Measurements from ENCODE around the gene RFPL3.

DNA sequence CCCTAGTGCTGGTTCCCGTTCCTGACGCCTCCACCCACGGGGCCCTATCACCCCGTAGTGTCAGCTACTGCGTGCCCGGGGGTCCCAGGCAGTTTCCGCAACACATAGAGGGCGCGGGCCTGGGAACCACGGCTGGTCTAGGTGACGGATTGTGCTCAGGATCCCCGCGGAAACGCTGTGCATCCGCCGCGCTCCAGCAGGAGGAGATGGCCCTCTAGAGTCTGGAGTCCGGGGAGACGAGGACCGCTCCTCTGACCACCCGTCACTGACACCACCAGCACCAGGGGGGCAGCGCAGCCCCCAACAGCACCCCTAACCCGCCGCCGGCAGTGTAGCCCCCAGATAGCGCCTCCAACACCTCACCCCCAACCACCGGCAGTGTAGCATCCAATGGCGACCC lies 4.4 kb upstream of the RFPL3 start:
- TF ChIP-seq, protein P1, sequence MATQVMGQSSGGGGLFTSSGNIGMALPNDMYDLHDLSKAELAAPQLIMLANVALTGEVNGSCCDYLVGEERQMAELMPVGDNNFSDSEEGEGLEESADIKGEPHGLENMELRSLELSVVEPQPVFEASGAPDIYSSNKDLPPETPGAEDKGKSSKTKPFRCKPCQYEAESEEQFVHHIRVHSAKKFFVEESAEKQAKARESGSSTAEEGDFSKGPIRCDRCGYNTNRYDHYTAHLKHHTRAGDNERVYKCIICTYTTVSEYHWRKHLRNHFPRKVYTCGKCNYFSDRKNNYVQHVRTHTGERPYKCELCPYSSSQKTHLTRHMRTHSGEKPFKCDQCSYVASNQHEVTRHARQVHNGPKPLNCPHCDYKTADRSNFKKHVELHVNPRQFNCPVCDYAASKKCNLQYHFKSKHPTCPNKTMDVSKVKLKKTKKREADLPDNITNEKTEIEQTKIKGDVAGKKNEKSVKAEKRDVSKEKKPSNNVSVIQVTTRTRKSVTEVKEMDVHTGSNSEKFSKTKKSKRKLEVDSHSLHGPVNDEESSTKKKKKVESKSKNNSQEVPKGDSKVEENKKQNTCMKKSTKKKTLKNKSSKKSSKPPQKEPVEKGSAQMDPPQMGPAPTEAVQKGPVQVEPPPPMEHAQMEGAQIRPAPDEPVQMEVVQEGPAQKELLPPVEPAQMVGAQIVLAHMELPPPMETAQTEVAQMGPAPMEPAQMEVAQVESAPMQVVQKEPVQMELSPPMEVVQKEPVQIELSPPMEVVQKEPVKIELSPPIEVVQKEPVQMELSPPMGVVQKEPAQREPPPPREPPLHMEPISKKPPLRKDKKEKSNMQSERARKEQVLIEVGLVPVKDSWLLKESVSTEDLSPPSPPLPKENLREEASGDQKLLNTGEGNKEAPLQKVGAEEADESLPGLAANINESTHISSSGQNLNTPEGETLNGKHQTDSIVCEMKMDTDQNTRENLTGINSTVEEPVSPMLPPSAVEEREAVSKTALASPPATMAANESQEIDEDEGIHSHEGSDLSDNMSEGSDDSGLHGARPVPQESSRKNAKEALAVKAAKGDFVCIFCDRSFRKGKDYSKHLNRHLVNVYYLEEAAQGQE (IDR thresholded peaks at IDR 0.05; ENCODE audit: insufficient read depth in 1 of 2, low read depth in 2 of 2, low read length in 2 of 2), result no peak
- TF ChIP-seq POLR2AphosphoS5 (IDR thresholded peaks at IDR 0.05; ENCODE audit: low read depth, low read length) (no peak), SIN3A (IDR thresholded peaks at IDR 0.05; ENCODE audit: borderline replicate concordance, insufficient read depth, low read length) (no peak), FOXP2 (optimal IDR thresholded peaks at IDR 0.05; ENCODE audit: borderline replicate concordance, extremely low read depth, extremely low read length, insufficient read depth) (no peak)

All from PFSK-1 (cell line).